ENCODE results near the gene PTPRM. TPM values are rescaled to one million over a fixed set of nuclear protein-coding genes. Genes with fewer than 3 reads are reported as not detected.
"Not testable (repeated sequence)": the region's sequence is repeated elsewhere in the genome, so short reads cannot be mapped to it uniquely, and the experiment has no call there.

The PTPRM gene
- total RNA-seq, 1 donor from 2014 or later, result 104 TPM

DNA sequence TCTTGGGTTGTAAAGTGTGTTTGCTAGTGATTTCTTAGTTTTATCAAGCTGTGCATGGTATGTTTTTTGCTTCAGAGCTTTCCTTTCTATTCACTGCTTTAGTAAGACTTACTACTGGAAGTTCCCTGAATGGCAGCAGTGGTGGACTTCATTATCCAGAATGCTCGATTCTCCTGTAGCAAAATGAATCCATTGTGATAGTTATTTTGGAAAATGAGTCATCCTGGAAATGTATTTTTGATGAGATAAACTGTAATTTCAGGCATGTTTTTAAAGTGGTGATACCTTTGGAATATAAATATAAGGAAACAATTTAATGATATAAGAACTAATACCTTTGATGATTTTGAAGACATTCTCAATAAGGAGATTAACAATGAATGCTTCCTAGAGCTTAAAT, 387.1 kb downstream of the PTPRM start:
- DNase-seq, result peak; percentile 73

DNA sequence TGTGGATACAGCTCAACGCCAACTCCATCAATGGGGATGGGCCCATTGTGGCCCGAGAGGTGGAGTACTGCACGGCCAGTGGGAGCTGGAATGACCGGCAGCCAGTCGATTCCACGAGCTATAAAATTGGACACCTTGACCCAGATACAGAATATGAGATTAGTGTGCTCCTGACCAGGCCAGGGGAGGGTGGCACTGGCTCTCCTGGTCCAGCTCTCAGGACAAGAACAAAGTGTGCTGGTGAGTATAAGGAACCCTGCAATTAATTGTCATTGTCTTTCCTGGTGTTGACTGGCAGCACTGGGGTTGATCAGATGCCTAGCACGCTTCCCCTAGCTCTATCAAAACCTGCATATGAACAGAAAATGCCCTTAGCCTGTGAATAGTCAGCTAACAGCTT, 388.1 kb downstream of the PTPRM start:
- DNase-seq, result no peak

DNA sequence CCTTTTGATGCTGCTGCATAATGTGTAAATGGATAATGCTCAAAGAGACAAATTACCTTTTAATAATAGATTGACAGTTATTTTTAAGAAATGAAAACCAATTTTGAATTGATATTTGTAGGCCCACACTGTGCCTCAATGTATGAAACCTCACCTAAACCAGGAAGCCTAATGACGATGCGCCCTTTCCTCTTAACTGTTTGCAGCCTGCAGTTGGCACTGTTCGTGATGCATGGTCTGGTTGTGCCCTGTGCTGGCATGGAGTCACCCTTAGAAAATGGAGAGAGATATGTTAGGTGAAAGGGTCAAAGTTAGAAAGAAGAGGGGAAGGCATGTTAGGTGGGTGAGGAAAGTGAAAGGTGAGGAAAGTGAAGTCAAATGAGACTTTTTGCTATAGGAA, 390.2 kb downstream of the PTPRM start:
- no peak for DNase-seq

- peak; percentile 48 for DNase-seq
Observed at GRCh38 chr18:7958081-7958896, 391.2 kb downstream of the PTPRM start.

DNA sequence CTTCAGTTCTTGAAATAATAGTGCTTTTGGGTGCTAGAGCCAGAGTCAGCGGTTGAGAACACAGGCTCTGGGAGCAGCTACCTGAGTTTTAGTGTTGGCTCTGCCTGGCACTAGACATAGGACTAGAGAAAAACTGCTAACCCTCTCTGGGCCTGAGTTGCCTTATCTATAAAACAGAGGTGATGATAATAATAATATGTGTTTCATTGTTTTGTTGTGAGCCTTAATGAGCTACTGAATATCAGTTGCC, 391.7 kb downstream of the PTPRM start:
- no peak for DNase-seq

- not testable (repeated sequence) for DNase-seq
Observed at GRCh38 chr18:7966682-7967081, 399.6 kb downstream of the PTPRM start.

DNA sequence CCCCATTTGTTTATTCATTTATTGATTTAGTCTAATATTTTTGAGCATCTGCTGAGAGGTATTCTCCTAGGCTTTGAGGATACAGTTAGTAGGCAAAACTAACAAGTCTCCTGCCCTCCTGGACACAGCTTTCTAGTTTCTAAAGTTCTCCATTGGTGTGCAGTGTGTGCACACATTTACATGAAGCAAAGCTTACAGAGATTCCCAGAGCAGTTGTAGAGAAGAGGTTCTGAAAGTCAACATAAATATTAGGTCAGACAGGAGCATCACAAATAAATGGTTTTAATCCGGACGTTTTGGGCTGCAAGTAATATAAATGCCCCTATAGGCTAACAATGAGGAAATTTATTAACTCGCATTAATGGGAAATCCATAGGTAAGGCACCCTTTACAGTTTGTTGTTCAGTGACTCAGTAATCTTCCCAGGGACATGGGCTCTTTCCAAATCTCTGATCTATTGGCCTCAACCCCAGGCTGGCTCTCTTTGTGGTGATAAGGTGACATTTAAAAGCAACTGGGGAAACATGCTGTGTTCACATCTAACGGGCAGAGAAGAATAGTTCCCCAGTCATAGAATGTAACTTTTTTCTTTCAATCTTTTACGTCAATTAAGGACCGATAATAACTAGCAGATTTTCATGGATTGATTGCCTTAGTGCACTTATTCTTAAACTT, 407.2 kb downstream of the PTPRM start:
- no peak for DNase-seq

DNA sequence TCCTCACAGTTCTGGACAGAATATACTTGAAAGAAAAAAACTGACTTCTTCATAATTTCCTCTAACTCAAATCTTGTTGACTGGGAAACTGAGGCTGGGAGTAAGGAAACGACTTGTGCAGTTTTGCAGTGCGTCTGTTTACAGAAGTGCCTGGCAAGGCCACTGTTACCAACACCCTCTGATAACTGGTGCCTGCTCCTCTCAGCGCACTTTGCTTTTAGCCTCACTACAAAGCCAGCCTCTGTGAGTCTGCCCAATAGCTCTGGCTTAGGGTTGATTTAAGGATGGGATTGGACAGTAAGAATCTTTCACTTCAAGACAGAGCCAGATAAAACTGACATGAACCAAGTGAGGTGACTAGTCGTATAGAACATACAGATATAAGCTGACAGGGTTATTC, 410.8 kb downstream of the PTPRM start:
- DNase-seq, result no peak

- no peak for DNase-seq
Observed at GRCh38 chr18:7978834-7979233, 411.7 kb downstream of the PTPRM start.

DNA sequence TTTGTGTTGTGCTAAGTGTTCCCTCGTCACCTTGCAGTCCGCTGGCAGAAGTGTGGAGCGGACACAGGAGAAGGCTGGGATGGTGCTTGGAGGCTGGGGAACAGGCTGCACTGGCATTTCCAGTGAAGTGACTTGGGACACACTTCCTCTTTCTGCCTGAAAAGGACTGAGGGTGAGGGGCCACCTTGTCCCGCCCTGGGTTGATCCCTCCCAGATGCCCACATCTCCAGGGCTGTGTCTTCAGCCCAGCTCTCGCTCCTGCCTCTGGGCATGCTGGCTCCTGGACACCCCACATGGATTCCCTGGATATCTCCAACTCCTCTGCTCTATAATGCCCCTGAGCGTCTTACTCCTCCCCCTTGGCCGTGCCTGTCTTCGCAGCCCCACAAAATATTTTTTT, 412.6 kb downstream of the PTPRM start:
- no peak for DNase-seq

GRCh38 chr18:7980136-7980535, 413.0 kb downstream of the PTPRM start:
- no peak for DNase-seq

GRCh38 chr18:7980656-7981055, 413.5 kb downstream of the PTPRM start:
- no peak for DNase-seq

GRCh38 chr18:7982216-7982615, 415.1 kb downstream of the PTPRM start:
- no peak for DNase-seq

GRCh38 chr18:7987284-7987976, 420.3 kb downstream of the PTPRM start:
- DNase-seq, result peak; percentile 43

- DNase-seq, result no peak
Observed at GRCh38 chr18:7990670-7991069, 423.6 kb downstream of the PTPRM start.

- peak; percentile 28 for DNase-seq
Observed at GRCh38 chr18:8001711-8002301, 434.7 kb downstream of the PTPRM start.

GRCh38 chr18:8003878-8004675, 437.0 kb downstream of the PTPRM start:
- DNase-seq, result peak; percentile 73

DNA sequence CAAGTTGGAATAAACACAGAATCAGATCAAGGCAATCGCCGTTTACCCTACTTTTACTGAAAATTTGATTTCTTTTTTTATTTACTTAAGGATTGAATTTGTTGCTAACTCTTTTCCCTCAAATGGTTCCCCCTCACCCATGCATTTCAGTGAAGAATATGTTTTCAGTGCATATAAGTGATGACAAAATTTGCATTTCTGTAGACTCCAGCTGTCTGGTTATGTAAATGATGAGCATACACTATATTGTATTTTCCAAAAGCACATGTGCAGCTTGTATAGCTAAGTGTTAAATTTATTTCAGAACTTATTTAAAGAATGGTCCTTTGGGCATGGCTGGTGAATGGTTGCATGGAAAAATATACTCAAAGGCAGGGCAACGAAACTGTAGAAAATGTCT, 437.7 kb downstream of the PTPRM start:
- DNase-seq, result no peak

GRCh38 chr18:8005870-8006569, 438.9 kb downstream of the PTPRM start:
- no peak for DNase-seq

- no peak for DNase-seq
Observed at GRCh38 chr18:8006979-8007378, 439.9 kb downstream of the PTPRM start.

DNA sequence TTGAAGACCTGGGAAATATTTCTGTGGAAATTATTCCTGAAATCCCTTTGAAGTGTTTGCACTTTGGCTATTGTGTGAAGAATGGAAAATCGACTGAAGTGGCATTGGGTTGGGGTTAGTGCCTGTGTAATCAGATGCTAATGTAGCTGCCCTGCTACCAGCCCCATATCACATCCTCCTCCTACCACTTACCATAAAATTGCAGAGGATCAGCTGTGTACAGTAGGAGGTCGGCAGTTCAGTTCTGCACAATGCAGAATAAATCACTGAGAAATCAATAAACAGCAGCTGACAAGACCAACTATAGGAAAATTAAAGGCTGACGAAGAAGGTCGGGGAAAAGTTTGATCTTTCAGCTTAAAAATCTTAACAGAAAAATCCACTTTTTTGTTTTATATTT, 440.9 kb downstream of the PTPRM start:
- DNase-seq, result no peak

DNA sequence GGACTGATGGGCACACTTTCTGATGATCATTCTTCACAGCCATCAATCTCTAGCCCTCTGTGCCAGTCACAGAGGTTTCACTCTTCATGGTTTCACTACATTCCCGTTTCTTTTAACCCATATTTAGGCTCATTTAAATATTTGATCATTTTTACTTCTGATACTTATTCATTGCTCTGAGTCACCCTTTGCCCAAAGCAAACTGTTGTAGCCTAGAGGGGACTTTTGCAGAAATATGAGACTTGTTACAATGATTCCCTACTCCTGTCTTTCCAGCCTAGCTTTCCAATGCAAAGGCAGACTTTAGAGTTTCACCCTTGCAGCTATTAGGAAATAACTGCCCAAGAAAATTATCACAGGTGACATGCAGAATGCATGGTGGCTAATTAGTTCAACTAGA, 444.2 kb downstream of the PTPRM start:
- DNase-seq, result no peak
